HG03469 (cell line): ENCODE measurements around the gene MPG.
"Not testable (repeated sequence)": the region's sequence is repeated elsewhere in the genome, so short reads cannot be mapped to it uniquely, and the experiment has no call there.

Experiments
- ATAC-seq: cut with Tn5 transposase; IDR thresholded peaks from one replicate; pipeline ENCODE4 v1.9.1; 2021; ENCODE audit warnings: mild to moderate bottlenecking, moderate library complexity, moderate number of reproducible peaks; ENCODE audit not compliant: unreplicated experiment

The MPG gene

GRCh38 chr16:77807-78443 is at the start of gene MPG:
TSS of gene MPG (plus strand) at chr16:78225. CDS start at chr16:78310, 85 bp downstream.
- ATAC-seq: peak; percentile 40

GRCh38 chr16:30627-31026 is 47.4 kb upstream of the MPG start:
- not testable (repeated sequence) for ATAC-seq

GRCh38 chr16:33154-33876 is 44.7 kb upstream of the MPG start:
- ATAC-seq: not testable (repeated sequence)

- no peak for ATAC-seq
Observed at GRCh38 chr16:33877-34647, 44.0 kb upstream of the MPG start.

- ATAC-seq: no peak
Observed at GRCh38 chr16:34648-34987, 43.4 kb upstream of the MPG start.

- ATAC-seq: no peak
Observed at GRCh38 chr16:35011-35677, 42.9 kb upstream of the MPG start.

- ATAC-seq: no peak
Observed at GRCh38 chr16:35678-36305, 42.2 kb upstream of the MPG start.

GRCh38 chr16:36336-36984 is 41.6 kb upstream of the MPG start:
- no peak for ATAC-seq

- no peak for ATAC-seq
Observed at GRCh38 chr16:37511-37910, 40.5 kb upstream of the MPG start.

GRCh38 chr16:38206-38605 is 39.8 kb upstream of the MPG start:
- not testable (repeated sequence) for ATAC-seq

- no peak for ATAC-seq
Observed at GRCh38 chr16:38941-39892, 38.8 kb upstream of the MPG start.

GRCh38 chr16:41439-42068 is 36.5 kb upstream of the MPG start:
- no peak for ATAC-seq

- ATAC-seq: no peak
Observed at GRCh38 chr16:42069-42457, 36.0 kb upstream of the MPG start.

GRCh38 chr16:42691-43090 is 35.3 kb upstream of the MPG start:
- ATAC-seq: no peak

- no peak for ATAC-seq
Observed at GRCh38 chr16:43294-43693, 34.7 kb upstream of the MPG start.

GRCh38 chr16:44655-45054 is 33.4 kb upstream of the MPG start:
- ATAC-seq: no peak

GRCh38 chr16:45454-45853 is 32.6 kb upstream of the MPG start:
- ATAC-seq: no peak

- ATAC-seq: not testable (repeated sequence)
Observed at GRCh38 chr16:46510-46909, 31.5 kb upstream of the MPG start.

- ATAC-seq: no peak
Observed at GRCh38 chr16:47234-47633, 30.8 kb upstream of the MPG start.
